B cell (primary cell): ENCODE results near the gene NTM. TPM values are rescaled to one million over a fixed set of nuclear protein-coding genes. Genes with fewer than 3 reads are reported as not detected.

ENCODE experiments used
- ATAC-seq: fragments of 200-7000 bp; cut with Tn5 transposase; one replicate; pipeline ENCODE4 v1.10.0; 2021; ENCODE audit warnings: low read depth, mild to moderate bottlenecking, moderate number of reproducible peaks, moderate library complexity
- CTCF ChIA-PET: fragments of 350-600 bp; sonication (Branson Sonifier 250); formaldehyde crosslinking; loops from one replicate; lab custom pipeline; 2021; ENCODE audit warnings: antibody characterized with exemption, inconsistent platforms; lab: Charles Lee
- POLR2A ChIA-PET: fragments of 350-600 bp; sonication (Branson Sonifier 250); formaldehyde crosslinking; loops from one replicate; lab custom pipeline; 2021; ENCODE audit warnings: antibody characterized with exemption; lab: Charles Lee
- DNase-seq: peaks from one replicate; pipeline ENCODE4 v3.0.0; 2013
- H2AFZ ChIP-seq: 2 replicates; pipeline ENCODE4 v1.6.1; 2012; ENCODE audit warnings: mild to moderate bottlenecking, low read depth, low read length; ENCODE audit not compliant: insufficient read depth, poor library complexity, severe bottlenecking
- H3K27ac ChIP-seq, 2 donors: 1 replicate in 1 of 2; 2 replicates in 1 of 2; pipeline ENCODE4 v1.5.1; 2012 to 2013; ENCODE audit warnings: low read length in 2 of 2, mild to moderate bottlenecking in 2 of 2, moderate library complexity in 1 of 2
- H3K27me3 ChIP-seq, 4 experiments: fragments of 200-600 bp in 1 of 4; sonication (generic) in 1 of 4; replicated peaks in 1 of 4; 1 replicate in 2 of 4; 2 replicates in 2 of 4; pipeline versions ENCODE4 v1.6.1 to v1.7.0; 2013 to 2016; ENCODE audit warnings: low read length in 3 of 4, mild to moderate bottlenecking in 2 of 4, mixed read lengths in 1 of 4, moderate library complexity in 1 of 4; ENCODE audit not compliant: insufficient read depth in 4 of 4, control insufficient read depth in 3 of 4; ENCODE audit errors: control extremely low read depth in 1 of 4
- H3K36me3 ChIP-seq, 2 experiments: replicated peaks in 1 of 2; 1 replicate in 1 of 2; 2 replicates in 1 of 2; pipeline versions ENCODE4 v1.6.1 to v1.7.1; 2013; ENCODE audit warnings: low read length in 1 of 2; ENCODE audit not compliant: insufficient read depth in 2 of 2, control insufficient read depth in 1 of 2; ENCODE audit errors: control extremely low read depth in 1 of 2, extremely low read depth in 1 of 2
- H3K4me1 ChIP-seq, 2 donors: fragments of 200-600 bp in 1 of 2; sonication (generic) in 1 of 2; 1 replicate in 1 of 2; 2 replicates in 1 of 2; pipeline versions ENCODE4 v1.5.1 to v1.6.1; 2013 to 2017; ENCODE audit warnings: low read length in 2 of 2; ENCODE audit not compliant: control insufficient read depth in 2 of 2, insufficient read depth in 2 of 2
- H3K4me2 ChIP-seq: replicated peaks from 2 replicates; pipeline ENCODE3; 2012; ENCODE audit warnings: mild to moderate bottlenecking, low read depth, low read length; ENCODE audit not compliant: poor library complexity, severe bottlenecking
- H3K4me3 ChIP-seq, 5 experiments: fragments of 200-600 bp in 1 of 5; sonication (generic) in 1 of 5; 1 replicate in 3 of 5; 2 replicates in 2 of 5; pipeline versions ENCODE4 v1.5.1 to v1.7.0; 2011 to 2016; ENCODE audit warnings: low read length in 4 of 5, mild to moderate bottlenecking in 4 of 5, low read depth in 2 of 5, control low read depth in 1 of 5, moderate library complexity in 1 of 5; ENCODE audit not compliant: insufficient read depth in 1 of 5; ENCODE audit errors: control extremely low read depth in 1 of 5, extremely low read depth in 1 of 5
- H3K79me2 ChIP-seq: fragments of 200-600 bp; sonication (generic); one replicate; pipeline ENCODE4 v1.6.0; 2016; ENCODE audit warnings: low read length; ENCODE audit not compliant: control insufficient read depth, insufficient read depth
- H3K9ac ChIP-seq: fragments of 200-600 bp; sonication (generic); 2 replicates; pipeline ENCODE4 v1.6.1; 2017; ENCODE audit warnings: mild to moderate bottlenecking, low read length, moderate library complexity
- H3K9me3 ChIP-seq, 3 donors: one replicate each; pipeline versions ENCODE4 v1.6.1 to v1.7.1; 2013; ENCODE audit warnings: low read length in 2 of 3; ENCODE audit not compliant: control insufficient read depth in 2 of 3, insufficient read depth in 1 of 3; ENCODE audit errors: control extremely low read depth in 1 of 3
- H4K20me1 ChIP-seq: 2 replicates; pipeline ENCODE4 v1.6.0; 2012; ENCODE audit warnings: mild to moderate bottlenecking, low read length; ENCODE audit not compliant: insufficient read depth, control insufficient read depth, poor library complexity, severe bottlenecking
- H3K27ac Mint-ChIP-seq: one replicate; pipeline ENCODE4 v1.8.0; 2021; ENCODE audit warnings: mixed read lengths
- H3K27me3 Mint-ChIP-seq: one replicate; pipeline ENCODE4 v1.8.0; 2021; ENCODE audit warnings: mixed read lengths
- H3K4me1 Mint-ChIP-seq: one replicate; pipeline ENCODE4 v1.8.0; 2021; ENCODE audit warnings: mixed read lengths
- H3K4me3 Mint-ChIP-seq: one replicate; pipeline ENCODE4 v1.8.0; 2021; ENCODE audit warnings: mixed read lengths
- H3K9me3 Mint-ChIP-seq: one replicate; pipeline ENCODE4 v1.8.0; 2022; ENCODE audit warnings: mixed read lengths; ENCODE audit not compliant: insufficient read depth
- EZH2 ChIP-seq: IDR thresholded peaks from 2 replicates; pipeline ENCODE4 v1.6.1; 2012; ENCODE audit warnings: borderline replicate concordance, low read depth, mild to moderate bottlenecking, moderate library complexity, low read length; ENCODE audit not compliant: insufficient read depth, poor library complexity, severe bottlenecking
- WGBS: methylation state at CpG from one replicate; pipeline ENCODE4 v1.1.5; 2013; ENCODE audit warnings: missing lambda C conversion rate; ENCODE audit not compliant: insufficient coverage; 5-methylcytosine and 5-hydroxymethylcytosine counted together
- intact Hi-C: fragments of 100-400 bp; cut with micrococcal nuclease; formaldehyde crosslinking; loops from one replicate; pipeline ENCODE4 v1.10.0; 2022
- polyA plus RNA-seq: library from polyadenylated mRNA; depleted of rRNA; stranded (reverse); fragments of >200 nt; gene quantifications from 2 replicates; pipeline ENCODE4 v1.2.3, GENCODE V29; 2012
- total RNA-seq, 2 donors: library from RNA; stranded (reverse); fragments of 120-200 nt in 1 of 2; gene quantifications; 1 replicate in 1 of 2; 2 replicates in 1 of 2; pipeline versions ENCODE4 v1.2.3 to v1.2.4, GENCODE V29; 2013 to 2022
- TF ChIP-seq, protein P1 (sequence below): fragments of 200-600 bp; IDR thresholded peaks from one replicate; pipeline ENCODE4 v1.8.0; 2022; ENCODE audit warnings: antibody characterized with exemption, mild to moderate bottlenecking

NTM gene
- total and polyA plus RNA-seq, 2 donors (not counting 1 experiment from before 2014, with no cell fraction given): not detected

DNA sequence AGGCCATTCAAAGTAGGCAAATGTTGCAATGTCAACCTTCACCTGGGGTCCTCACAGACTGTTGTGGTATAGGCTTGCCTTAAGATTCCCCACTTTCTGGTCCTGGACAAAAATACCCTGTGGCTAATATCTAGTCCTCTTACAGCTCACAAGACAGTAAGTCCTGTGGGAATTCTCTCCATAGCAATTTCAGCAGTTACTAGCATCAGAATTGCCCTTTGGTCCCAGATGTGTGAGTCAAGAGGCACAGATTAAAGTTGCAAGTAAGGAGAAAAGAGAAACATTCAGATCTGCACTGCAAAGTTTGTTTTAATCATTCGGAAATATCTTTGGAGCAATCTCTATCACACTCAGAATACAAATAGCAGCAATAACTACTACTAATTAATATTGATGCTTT, 420.2 kb downstream of the NTM start:
- no CpG with 5 or more reads among the region's 1 CpG for WGBS
- Histone ChIP-seq H3K27me3 (no peaks in the 10 kb centered on the region), H4K20me1 (no peaks in the 10 kb centered on the region), H2AFZ (no peak overlapping the region), H3K9ac (no peak overlapping the region), H3K4me2 (no peak overlapping the region), H3K4me3 (no peak overlapping the region), H3K79me2 (no peaks in the 10 kb centered on the region), H3K4me1 (no peaks in the 10 kb centered on the region), H3K9me3 (peaks cover 0 to 8% (median 0%) of the 10 kb centered on the region in 3 donors), H3K36me3 (no peaks in the 10 kb centered on the region), H3K27ac (no peak overlapping the region)
- Mint-ChIP-seq H3K27ac (no peak overlapping the region), H3K4me1 (no peaks in the 10 kb centered on the region), H3K27me3 (no peaks in the 10 kb centered on the region), H3K4me3 (no peak overlapping the region), H3K9me3 (no peaks in the 10 kb centered on the region)
- ChIA-PET POLR2A (no interaction called here), CTCF (no interaction called here)
- TF ChIP-seq, protein P1, sequence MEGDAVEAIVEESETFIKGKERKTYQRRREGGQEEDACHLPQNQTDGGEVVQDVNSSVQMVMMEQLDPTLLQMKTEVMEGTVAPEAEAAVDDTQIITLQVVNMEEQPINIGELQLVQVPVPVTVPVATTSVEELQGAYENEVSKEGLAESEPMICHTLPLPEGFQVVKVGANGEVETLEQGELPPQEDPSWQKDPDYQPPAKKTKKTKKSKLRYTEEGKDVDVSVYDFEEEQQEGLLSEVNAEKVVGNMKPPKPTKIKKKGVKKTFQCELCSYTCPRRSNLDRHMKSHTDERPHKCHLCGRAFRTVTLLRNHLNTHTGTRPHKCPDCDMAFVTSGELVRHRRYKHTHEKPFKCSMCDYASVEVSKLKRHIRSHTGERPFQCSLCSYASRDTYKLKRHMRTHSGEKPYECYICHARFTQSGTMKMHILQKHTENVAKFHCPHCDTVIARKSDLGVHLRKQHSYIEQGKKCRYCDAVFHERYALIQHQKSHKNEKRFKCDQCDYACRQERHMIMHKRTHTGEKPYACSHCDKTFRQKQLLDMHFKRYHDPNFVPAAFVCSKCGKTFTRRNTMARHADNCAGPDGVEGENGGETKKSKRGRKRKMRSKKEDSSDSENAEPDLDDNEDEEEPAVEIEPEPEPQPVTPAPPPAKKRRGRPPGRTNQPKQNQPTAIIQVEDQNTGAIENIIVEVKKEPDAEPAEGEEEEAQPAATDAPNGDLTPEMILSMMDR: no peak
- no peak for TF ChIP-seq EZH2
- DNase-seq (no peak), ATAC-seq (no peak)
- intact Hi-C loops: no loop called here

DNA sequence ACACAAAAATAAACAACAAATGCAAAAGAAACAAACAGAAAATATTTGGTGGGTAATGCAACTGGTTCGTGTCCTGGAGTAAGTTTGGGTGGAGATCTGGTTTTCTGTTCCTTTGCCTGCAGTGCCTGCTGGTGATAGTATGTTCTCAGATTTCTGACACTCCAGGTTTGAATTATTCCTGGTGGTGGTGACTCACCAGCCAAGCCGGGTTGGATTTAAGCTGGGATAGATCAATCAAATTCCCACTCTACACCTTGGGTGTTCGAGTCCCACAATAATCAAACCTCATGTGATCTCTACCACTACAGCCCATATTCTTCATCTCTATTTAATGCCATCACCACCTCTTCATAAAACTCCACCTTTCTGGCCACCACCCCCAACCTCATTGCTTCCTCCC, 421.8 kb downstream of the NTM start:
- 73% methylated on average over 2 of the region's 3 CpGs for WGBS
- no peak overlapping the region for H2AFZ ChIP-seq
- H3K27ac ChIP-seq: no peak overlapping the region
- Mint-ChIP-seq H3K4me1 (no peaks in the 10 kb centered on the region), H3K27me3 (no peaks in the 10 kb centered on the region), H3K9me3 (no peaks in the 10 kb centered on the region), H3K27ac (no peak overlapping the region), H3K4me3 (no peak overlapping the region)
- no peaks in the 10 kb centered on the region for H3K36me3 ChIP-seq
- H3K4me1 ChIP-seq: no peaks in the 10 kb centered on the region
- H4K20me1 ChIP-seq: no peaks in the 10 kb centered on the region
- ATAC-seq (no peak), DNase-seq (no peak)
- H3K9me3 ChIP-seq: peaks cover 0 to 16% (median 0%) of the 10 kb centered on the region in 3 donors
- intact Hi-C loops: no loop called here
- no peaks in the 10 kb centered on the region for H3K27me3 ChIP-seq
- no peak overlapping the region for H3K9ac ChIP-seq
- no peak overlapping the region for H3K4me2 ChIP-seq
- H3K79me2 ChIP-seq: no peaks in the 10 kb centered on the region
- H3K4me3 ChIP-seq: no peak overlapping the region
- TF ChIP-seq, protein P1: no peak
- no peak for TF ChIP-seq EZH2
- ChIA-PET POLR2A (no interaction called here), CTCF (no interaction called here)
